Occipital lobe (tissue), 2 donors: ENCODE data around the gene GZMM. TPM values are rescaled to one million over a fixed set of nuclear protein-coding genes. Genes with fewer than 3 reads are reported as not detected.

Experiments
- DNase-seq: peaks from one replicate; lab custom pipeline; 2025; lab: John Stamatoyannopoulos, UW
- total RNA-seq: library from RNA; depleted of rRNA; stranded (reverse); fragments of >200 nt; gene quantifications from one replicate; pipeline ENCODE4 v1.2.3, GENCODE V29; 2014

The GZMM gene
- total RNA-seq, 1 donor from 2014 or later: not detected

- DNase-seq: no peak
Observed at GRCh38 chr19:533364-534058, 10.3 kb upstream of the GZMM start.

GRCh38 chr19:534088-534487, 9.8 kb upstream of the GZMM start:
- no peak for DNase-seq

GRCh38 chr19:535017-535835, 8.6 kb upstream of the GZMM start:
- DNase-seq: no peak

DNA sequence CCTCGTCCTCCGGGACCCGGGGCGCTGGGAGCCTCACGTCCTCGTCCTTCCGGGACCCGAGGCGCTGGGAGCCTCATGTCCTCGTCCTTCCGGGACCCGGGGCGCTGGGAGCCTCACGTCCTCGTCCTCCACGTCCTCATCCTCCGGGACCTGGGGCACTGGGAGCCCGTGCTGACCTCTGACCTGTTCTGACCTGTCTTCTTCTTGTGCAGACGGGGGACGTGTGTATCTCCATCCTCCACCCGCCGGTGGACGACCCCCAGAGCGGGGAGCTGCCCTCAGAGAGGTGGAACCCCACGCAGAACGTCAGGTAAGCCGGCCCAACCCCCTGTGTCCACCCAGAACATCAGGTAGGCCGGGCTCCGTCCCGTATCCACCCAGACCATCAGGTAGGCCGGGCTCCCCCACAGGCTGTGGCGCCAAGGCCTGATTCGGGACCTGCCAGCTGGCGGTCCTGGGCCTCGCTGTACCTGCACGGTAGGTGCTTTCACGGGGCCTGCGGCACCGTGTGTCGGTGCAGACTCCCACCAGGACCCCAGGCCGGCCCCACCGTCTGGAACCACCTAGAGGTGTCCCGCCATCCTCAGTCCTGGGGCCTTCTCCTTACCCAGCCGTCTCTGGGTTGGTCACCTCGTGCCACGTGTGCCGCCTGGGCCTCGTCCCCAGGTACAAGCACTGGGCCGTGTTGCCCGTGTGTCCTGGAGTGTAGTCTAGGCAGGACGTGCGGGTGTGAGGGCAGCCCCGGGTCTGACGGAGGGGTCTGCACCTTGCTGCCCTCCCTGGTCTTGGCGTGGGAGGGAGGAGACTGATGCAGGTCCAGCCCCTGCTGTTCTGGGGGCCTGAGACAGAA, 7.6 kb upstream of the GZMM start:
- DNase-seq: no peak

- no peak for DNase-seq
Observed at GRCh38 chr19:536881-537404, 6.9 kb upstream of the GZMM start.

DNA sequence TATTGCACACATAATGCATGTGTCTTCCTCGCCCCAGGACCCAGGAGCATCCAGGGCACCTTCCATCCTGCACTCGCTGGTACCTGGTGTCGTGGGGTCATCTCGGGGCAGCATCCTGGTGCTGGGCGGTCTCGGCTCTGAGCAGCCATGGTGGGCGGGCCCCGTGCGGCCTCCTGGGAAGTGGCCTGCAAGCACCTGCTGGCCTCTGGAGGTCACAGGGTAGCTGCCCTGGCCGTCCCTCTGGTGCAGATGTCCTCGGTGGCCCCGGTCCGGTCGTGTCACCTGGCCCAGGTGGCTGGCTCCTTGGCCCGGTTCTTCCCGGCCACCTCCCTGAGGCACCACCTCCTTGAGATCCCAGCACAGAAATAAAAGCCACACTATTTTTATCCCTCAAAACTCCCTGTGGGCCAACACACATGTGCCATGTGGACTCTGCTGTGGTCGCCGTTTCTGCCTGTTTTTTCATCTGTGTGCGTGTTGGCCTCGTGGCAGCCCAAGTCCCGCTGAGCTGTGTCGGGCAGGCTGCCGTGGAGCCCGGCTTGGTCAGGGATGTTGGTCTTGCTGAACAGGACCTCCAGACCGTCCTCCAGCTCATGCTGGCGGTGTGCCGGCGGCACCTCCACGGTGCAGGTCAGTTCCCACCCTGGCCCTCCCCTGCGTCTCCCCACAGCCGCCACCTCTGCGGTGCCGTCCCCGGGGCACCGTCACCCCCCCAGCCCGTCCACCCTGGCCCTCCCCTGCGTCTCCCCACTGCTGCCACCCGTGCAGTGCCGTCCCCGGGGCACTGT, 5.0 kb upstream of the GZMM start:
- no peak for DNase-seq

DNA sequence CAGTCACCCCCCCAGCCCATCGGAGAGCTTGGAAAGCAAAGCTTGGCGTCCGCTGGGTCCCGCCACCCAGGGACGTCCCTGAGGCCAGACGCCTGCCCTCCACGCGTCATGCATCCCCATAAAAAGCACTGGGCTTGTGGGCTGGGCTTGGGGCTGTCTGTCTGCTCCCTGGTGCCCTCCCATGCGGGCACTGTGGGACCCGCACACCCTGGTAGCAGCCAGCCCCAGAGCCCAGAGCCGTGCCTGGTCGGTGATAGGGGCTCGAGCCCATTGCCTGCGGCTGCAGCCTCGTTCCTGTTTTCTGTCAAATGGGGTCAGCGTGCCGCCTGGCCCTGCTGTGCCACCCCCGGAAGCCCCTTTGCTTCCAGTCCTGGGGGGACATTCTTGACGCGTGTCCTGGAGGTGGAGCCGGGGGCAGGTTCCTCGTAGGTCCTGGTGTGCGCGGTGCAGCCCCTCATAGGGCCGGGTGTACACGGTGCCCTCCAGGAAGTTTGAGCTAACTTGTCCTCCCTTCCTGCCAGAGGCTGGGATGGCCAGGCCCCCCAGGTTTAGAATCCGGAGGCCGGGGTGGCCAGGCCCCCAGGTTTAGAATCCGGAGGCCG, 4.3 kb upstream of the GZMM start:
- DNase-seq: no peak

- DNase-seq: no peak
Observed at GRCh38 chr19:540867-541637, 2.8 kb upstream of the GZMM start.

- DNase-seq: no peak
Observed at GRCh38 chr19:541699-542098, 2.2 kb upstream of the GZMM start.

GRCh38 chr19:542173-542866, 1.5 kb upstream of the GZMM start:
- DNase-seq: no peak

DNA sequence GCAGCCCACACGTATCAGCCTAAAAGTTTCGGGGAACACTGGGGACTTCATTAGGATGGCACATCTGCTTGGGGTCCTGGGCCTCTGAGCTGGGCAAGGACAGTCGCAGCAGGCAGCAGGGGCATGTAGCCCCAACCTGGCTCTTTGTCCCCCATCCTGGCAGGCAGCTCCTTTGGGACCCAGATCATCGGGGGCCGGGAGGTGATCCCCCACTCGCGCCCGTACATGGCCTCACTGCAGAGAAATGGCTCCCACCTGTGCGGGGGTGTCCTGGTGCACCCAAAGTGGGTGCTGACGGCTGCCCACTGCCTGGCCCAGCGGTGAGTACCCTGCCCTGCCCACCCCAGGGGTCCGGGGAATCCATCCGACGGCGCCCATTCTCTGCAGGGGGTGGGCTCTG, 3.3 kb downstream of the GZMM start:
- no peak for DNase-seq

DNA sequence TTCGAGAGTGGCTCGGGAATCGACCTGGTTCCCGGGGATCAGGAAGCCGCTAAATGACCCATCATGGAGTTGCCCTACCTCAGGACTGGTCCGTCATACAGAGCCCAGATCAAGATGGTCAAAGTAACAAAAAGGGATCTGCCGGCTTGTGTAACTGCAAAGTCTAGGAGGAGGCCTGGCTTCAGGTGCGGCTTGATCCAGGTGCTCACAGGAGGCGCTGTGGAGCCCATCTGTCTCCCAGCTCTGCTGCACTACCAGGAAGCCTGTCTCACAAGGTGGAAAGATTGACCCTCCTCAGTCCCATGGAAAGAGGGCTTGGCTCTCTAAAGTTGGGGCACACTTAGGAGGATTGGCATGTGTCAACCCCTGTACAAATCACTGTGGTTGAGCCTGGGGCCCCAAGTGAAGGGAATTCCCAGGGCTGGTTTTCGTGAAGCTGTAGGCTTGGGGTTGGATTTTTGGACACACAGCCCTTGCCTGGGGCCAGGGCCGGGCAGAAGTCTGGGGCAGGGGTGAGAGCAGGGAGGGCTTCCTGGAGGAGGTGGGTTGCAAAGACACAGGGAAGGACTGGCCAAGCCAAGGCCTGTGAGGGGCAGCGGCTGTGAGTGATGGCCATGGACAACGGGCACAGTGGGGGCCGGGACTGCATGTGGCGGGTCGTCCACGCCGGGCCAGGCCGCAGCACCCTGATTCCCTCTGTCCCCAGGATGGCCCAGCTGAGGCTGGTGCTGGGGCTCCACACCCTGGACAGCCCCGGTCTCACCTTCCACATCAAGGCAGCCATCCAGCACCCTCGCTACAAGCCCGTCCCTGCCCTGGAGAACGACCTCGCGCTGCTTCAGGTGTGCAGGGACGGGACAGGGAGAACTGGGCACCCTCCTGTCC, 4.2 kb downstream of the GZMM start:
- no peak for DNase-seq

GRCh38 chr19:548886-549830, 5.3 kb downstream of the GZMM start:
- no peak for DNase-seq

GRCh38 chr19:554817-555216, 11.0 kb downstream of the GZMM start:
- DNase-seq: no peak

DNA sequence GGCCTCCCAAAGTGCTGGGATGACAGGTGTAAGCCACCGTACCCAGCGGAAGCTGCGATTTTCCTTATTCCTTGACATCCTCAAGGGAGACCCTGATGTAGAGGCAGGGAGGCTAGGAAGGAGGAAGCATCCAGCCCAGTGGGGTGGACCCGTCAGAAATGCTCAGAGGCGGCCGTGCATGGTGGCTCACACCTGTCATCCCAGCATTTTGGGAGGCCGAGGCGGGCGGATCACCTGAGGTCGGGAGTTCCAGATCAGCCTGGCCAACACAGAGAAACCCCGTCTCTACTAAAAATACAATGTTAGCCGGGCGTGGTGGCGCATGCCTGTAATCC, 11.6 kb downstream of the GZMM start:
- no peak for DNase-seq

- DNase-seq: no peak
Observed at GRCh38 chr19:556611-557382, 12.9 kb downstream of the GZMM start.
